Ishikawa (cell line): ENCODE measurements around the gene MPC2.

Experiments
- CEBPB ChIP-seq: IDR thresholded peaks from 2 replicates; pipeline ENCODE4 v1.6.1; 2012
- CREB1 ChIP-seq: IDR thresholded peaks from 2 replicates; pipeline ENCODE4 v1.6.1; 2012; ENCODE audit warnings: low read depth
- EGR1 ChIP-seq: IDR thresholded peaks from 2 replicates; pipeline ENCODE4 v1.6.1; 2012
- EP300 ChIP-seq: IDR thresholded peaks from 2 replicates; pipeline ENCODE4 v1.6.1; 2012; ENCODE audit warnings: borderline replicate concordance
- FOXM1 ChIP-seq: IDR thresholded peaks from 2 replicates; pipeline ENCODE4 v1.6.1; 2012; ENCODE audit warnings: low read depth, borderline replicate concordance
- MAX ChIP-seq: IDR thresholded peaks from 2 replicates; pipeline ENCODE4 v1.6.1; 2012
- NFIC ChIP-seq: IDR thresholded peaks from 2 replicates; pipeline ENCODE4 v1.6.1; 2012
- RAD21 ChIP-seq: IDR thresholded peaks from 2 replicates; pipeline ENCODE4 v1.6.1; 2012; ENCODE audit warnings: low read depth
- REST ChIP-seq: IDR thresholded peaks from 2 replicates; pipeline ENCODE4 v1.6.1; 2012; ENCODE audit warnings: low read depth, mild to moderate bottlenecking
- TAF1 ChIP-seq: IDR thresholded peaks from 2 replicates; pipeline ENCODE4 v1.6.1; 2012; ENCODE audit warnings: low read depth, mild to moderate bottlenecking
- TCF12 ChIP-seq: IDR thresholded peaks from 2 replicates; pipeline ENCODE4 v1.6.1; 2012; ENCODE audit warnings: low read depth
- TEAD4 ChIP-seq: IDR thresholded peaks from 2 replicates; pipeline ENCODE4 v1.6.1; 2012
- USF1 ChIP-seq: IDR thresholded peaks from 2 replicates; pipeline ENCODE4 v1.6.1; 2012
- YY1 ChIP-seq: IDR thresholded peaks from 2 replicates; pipeline ENCODE4 v1.6.1; 2012; ENCODE audit warnings: low read depth
- ZBTB7A ChIP-seq: IDR thresholded peaks from 2 replicates; pipeline ENCODE4 v1.6.1; 2012; ENCODE audit warnings: low read depth

Gene MPC2

GRCh38 chr1:167943541-167943940 lies 6.7 kb upstream of the MPC2 start:
- TF ChIP-seq EGR1 (no peak), TCF12 (no peak), CREB1 (no peak), MAX (no peak), TAF1 (no peak), USF1 (no peak), ZBTB7A (no peak), TEAD4 (no peak), CEBPB (no peak), FOXM1 (no peak), YY1 (no peak), RAD21 (no peak), NFIC (no peak), REST (no peak), EP300 (no peak)

GRCh38 chr1:167940264-167940663 lies 3.4 kb upstream of the MPC2 start:
- TF ChIP-seq CEBPB, result no peak
- TF ChIP-seq MAX, result no peak
- no peak for TF ChIP-seq ZBTB7A
- TF ChIP-seq EGR1, result no peak
- TF ChIP-seq YY1, result no peak
- TF ChIP-seq TAF1, result no peak
- no peak for TF ChIP-seq TEAD4
- no peak for TF ChIP-seq FOXM1
- no peak for TF ChIP-seq EP300

GRCh38 chr1:167938080-167938636 lies 1.3 kb upstream of the MPC2 start:
- TF ChIP-seq FOXM1, result no peak
- no peak for TF ChIP-seq NFIC
- TF ChIP-seq CEBPB, result no peak
- TF ChIP-seq EP300, result no peak
- no peak for TF ChIP-seq EGR1
- no peak for TF ChIP-seq CREB1
- TF ChIP-seq RAD21, result no peak
- TF ChIP-seq TEAD4, result no peak
- no peak for TF ChIP-seq TCF12
- TF ChIP-seq MAX, result no peak
- TF ChIP-seq REST, result no peak
- TF ChIP-seq ZBTB7A, result no peak
- no peak for TF ChIP-seq YY1

GRCh38 chr1:167937709-167938010 lies 788 bp upstream of the MPC2 start:
- TF ChIP-seq NFIC (no peak), REST (no peak), EGR1 (no peak), YY1 (no peak), RAD21 (no peak), CREB1 (no peak), EP300 (no peak), FOXM1 (no peak), TEAD4 (no peak)
